ENCODE measurements around the gene BANK1. TPM values are rescaled to one million over a fixed set of nuclear protein-coding genes. Genes with fewer than 3 reads are reported as not detected.

Gene BANK1
- total and polyA plus RNA-seq, 12 donors = 0.08 to 1.1 (median 0.35) TPM; not detected in 3

DNA sequence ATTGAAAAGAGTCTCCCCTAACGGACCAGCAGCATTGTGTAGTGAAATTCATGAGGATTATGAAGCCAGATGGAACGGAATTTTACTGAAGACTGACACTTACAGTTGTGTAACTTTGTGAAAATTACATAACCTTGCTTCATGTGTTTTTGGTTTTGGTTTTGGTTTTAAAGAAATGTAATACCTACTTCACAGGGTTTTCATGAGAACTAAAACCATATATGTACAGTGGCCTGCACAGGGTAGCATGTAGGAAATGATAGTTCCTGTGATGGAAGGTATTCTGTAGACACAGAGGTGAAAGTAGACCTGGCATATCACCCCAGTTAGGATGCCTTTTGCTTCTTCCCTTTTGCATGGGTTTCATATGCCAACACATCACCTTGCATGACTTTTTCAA is 247.0 kb downstream of the BANK1 start:
- no peak for DNase-seq

DNA sequence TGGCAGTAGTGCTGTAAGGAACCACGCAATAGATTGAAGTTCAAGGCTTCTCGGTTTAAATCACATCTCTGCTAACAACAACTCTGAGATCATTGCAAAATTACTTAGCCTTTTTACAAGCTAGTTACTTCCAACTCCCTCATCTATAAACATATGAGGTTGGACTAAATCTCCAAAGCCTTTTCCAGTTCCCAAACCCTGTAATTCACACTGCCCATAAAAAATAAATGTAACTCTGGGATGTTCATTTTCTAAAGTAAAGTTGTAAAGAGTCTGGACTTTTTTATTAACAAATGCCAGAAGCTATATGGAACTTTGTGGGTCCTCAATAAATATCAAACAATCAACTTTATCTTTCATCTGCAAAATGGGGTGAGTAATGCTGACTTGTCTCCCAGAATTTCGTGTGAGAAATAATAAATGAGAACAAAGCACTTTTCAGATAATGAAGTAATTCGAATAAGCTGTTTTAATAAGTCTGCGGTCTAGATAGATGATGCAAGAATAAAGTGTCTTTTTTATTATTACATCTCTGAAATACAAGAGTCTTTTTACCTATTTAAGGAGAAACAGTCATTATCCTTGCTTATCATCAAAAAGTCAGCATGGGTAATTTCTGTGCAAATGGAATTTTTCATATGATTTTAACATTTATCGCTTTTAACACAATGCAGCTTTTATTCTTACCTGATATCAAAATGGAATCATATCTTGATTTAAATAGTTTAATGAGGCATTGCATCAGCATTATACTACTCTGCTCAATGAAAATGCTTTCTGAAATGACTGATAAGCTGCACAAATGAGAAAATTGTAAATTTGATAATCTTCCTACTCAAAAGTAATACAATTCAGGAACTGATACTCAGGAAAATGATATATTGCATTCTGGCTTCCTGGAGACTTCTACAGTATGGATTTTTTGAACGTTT is 252.6 kb downstream of the BANK1 start:
- no peaks in the 10 kb centered on the region for H3K4me1 ChIP-seq
- H3K27me3 ChIP-seq = no peaks in the 10 kb centered on the region
- intact Hi-C loops (cut with DNase I) = no loop called here
- TF ChIP-seq CTCF (IDR thresholded peaks at IDR 0.05) = no peak
- H3K9me3 ChIP-seq = peaks cover 0 to 6% (median 0%) of the 10 kb centered on the region in 11 donors
- DNase-seq (no peak), ATAC-seq (no peak)
- no peaks in the 10 kb centered on the region for H3K36me3 ChIP-seq
- no peak overlapping the region for H3K27ac ChIP-seq
- WGBS, 2 donors = 75 to 77% methylated on average over 7 of the region's 7 CpGs
- no peak overlapping the region for H3K4me3 ChIP-seq

More for the DNA sequence above, 247.0 kb downstream of the BANK1 start:
- no peaks in the 10 kb centered on the region for H3K27me3 ChIP-seq
- no peak overlapping the region for H3K4me3 ChIP-seq
- no peaks in the 10 kb centered on the region for H3K9me3 ChIP-seq
- TF ChIP-seq CTCF (IDR thresholded peaks at IDR 0.05) = no peak
- intact Hi-C loops (cut with DNase I) = no loop called here
- 31 to 52% methylated on average over 2 of the region's 2 CpGs for WGBS, 2 donors
- peaks cover 0 to 7% (median 0%) of the 10 kb centered on the region in 9 donors for H3K4me1 ChIP-seq
- no peak for ATAC-seq
- no peak overlapping the region for H3K27ac ChIP-seq
- no peaks in the 10 kb centered on the region for H3K36me3 ChIP-seq

- Histone ChIP-seq H3K27me3 (no peaks in the 10 kb centered on the region), H3K9me3 (peaks cover 0 to 7% (median 0%) of the 10 kb centered on the region in 11 donors), H3K4me1 (no peaks in the 10 kb centered on the region), H3K4me3 (no peak overlapping the region), H3K36me3 (no peaks in the 10 kb centered on the region), H3K27ac (no peak overlapping the region)
- ATAC-seq (no peak), DNase-seq (no peak)
- no peak for TF ChIP-seq CTCF (IDR thresholded peaks at IDR 0.05)
- 48 to 57% methylated on average over 2 of the region's 2 CpGs for WGBS, 2 donors
- intact Hi-C loops (cut with DNase I) = no loop called here
Measured at GRCh38 chr4:102047616-102048015, 257.1 kb downstream of the BANK1 start.

GRCh38 chr4:102055805-102056204 is 265.3 kb downstream of the BANK1 start:
- no peaks in the 10 kb centered on the region for H3K27me3 ChIP-seq
- H3K9me3 ChIP-seq = no peaks in the 10 kb centered on the region
- ATAC-seq (no peak), DNase-seq (no peak)
- TF ChIP-seq CTCF (IDR thresholded peaks at IDR 0.05) = no peak
- H3K4me3 ChIP-seq = no peak overlapping the region
- H3K36me3 ChIP-seq = no peaks in the 10 kb centered on the region
- H3K27ac ChIP-seq = no peak overlapping the region
- H3K4me1 ChIP-seq = no peaks in the 10 kb centered on the region
- intact Hi-C loops (cut with DNase I) = no loop called here
